ENCODE measurements around the gene CTU1. TPM values are rescaled to one million over a fixed set of nuclear protein-coding genes. Genes with fewer than 3 reads are reported as not detected.

Gene CTU1
- polyA plus RNA-seq, 4 donors = 2.8 to 4.7 (median 3.8) TPM

DNA sequence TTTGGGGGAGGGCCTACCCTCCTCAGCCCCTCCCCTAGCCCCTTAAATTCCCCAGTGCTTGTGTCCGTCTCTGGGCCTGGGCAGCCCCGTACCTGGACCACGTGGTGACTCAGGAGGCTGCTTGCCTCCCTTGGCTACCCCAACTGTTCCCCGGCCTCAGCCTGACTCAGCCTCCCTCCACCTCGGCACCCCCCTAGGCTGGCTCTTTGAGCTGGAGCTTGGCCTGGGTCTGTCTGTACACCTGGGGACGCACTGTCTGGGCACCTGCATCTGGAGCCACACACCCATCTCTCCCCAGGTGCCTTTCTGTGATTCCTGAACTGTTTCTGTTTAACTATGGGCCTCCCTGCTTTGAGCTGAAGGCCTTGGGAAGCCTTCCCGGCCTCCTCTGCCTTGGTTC, 23.7 kb downstream of the CTU1 start:
- DNase-seq (ENCODE audit: low read depth in 4 of 4, low spot score in 2 of 4) = no peak

DNA sequence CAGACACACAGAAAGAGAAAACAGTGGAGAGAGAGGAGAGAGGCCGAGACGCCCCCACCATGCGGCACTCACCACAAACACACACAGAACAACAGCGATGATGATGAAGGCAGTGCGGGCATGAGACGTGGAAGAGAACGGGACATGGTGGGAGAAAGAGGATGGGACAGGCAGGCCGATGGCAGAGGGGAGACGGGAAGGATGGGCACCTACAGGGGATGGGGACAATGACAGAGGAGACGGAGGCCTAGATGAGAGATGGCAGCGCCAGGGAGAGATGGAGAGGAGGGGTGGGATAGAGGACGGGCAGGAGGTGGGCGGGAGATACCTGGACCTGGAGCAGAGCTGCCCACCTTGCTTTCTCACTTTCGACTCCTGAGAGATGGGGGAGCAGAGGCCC, 24.4 kb downstream of the CTU1 start:
- DNase-seq (ENCODE audit: low read depth in 4 of 4, low spot score in 2 of 4) = no peak

DNA sequence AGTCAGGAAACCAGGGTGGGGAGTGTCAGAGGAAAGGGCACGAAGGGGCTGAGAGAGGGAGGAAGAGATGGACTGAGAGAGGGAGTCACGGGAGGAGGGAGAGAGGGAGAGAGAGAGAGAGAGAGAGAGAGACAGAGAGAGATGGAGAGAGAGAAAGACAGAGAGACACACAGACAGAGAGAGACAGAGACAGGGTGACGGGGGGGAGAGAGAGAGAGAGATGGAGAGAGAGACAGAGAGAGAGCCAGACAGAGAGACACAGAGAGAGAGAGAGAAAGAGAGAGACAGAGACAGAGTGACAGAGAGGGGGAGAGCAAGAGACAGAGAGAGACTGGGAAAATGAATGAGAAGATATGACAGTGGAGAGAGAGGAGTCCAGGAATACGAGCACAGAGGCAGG, 25.0 kb downstream of the CTU1 start:
- DNase-seq (ENCODE audit: low read depth in 4 of 4, low spot score in 2 of 4) = no peak

DNA sequence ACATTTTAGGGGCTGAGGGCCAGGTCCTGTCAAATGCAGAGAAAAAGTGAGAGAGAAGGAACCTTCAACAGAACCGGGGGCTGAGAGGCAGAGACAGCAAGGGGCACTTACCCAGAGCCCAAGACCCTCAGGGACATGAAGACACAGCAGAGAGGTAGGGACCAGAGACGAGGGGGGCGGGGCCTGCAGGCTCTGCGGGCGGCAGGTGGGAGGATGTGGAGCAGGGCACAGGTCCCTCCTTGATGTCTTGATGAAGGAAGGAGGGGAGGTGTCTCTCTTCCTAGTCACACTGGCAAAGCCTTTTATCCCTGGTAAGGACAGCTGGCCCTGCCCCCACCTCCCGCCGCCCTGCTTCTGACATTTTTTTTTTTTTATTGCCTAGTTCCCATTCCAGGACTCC, 25.6 kb downstream of the CTU1 start, which contains the start of gene KLK14:
Gene KLK14, minus strand, starts transcription at position 277 of the 400 bp plus-strand sequence. Its CDS starts 273 bp downstream, at position 4.
- DNase-seq (ENCODE audit: low read depth in 4 of 4, low spot score in 2 of 4) = no peak

DNA sequence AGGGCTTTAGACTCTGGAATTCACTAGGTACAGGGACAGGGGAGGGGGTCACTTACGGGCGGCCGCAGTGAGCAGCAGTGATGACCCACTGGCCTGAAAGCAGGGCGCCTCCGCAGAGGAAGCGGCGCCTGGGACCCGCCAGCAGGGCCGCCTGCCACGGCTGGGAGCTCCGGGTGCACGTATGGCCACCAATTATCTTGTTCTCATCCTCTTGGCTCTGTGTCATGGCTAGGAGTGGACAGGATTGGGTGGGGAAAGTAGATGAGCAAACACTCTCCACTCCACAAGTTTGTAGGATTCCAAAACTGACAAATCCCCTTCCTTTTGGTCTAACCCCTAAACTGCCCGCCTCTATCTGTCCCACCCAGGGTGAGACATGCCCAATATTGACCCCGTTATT, 26.7 kb downstream of the CTU1 start:
- DNase-seq (ENCODE audit: low read depth in 4 of 4, low spot score in 2 of 4) = no peak

DNA sequence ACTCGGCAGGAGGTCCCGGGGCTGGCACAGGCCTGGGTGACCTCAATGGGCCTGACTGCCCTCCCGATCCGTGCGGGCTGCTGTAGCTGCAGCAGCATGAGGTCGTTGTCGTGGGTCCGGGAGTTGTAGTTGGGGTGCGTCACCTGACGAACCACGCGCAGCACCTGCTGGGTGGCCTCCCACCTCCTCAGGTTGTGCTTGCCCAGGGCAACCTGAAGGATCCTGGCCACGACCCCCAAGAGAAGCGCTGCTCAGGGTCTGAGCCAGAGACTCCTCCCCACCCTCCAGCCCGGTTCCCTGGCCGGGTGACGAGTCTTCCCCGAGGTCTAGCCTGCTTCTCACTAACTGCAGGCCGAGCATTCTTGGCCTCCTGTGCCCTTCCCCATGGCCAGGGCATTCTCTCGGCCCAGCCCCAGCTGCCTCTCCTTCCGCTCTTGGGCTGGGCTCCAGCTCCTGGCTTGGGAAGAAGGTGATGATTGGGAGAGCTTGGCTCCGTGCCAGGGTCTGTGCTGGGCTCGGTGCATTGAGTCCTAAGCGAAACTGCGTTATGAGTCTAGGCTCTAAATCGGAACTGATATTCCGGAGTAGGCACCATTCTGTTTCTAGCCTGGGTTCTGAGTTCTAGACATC, 28.6 kb downstream of the CTU1 start:
- DNase-seq (ENCODE audit: low read depth in 4 of 4, low spot score in 2 of 4) = no peak

DNA sequence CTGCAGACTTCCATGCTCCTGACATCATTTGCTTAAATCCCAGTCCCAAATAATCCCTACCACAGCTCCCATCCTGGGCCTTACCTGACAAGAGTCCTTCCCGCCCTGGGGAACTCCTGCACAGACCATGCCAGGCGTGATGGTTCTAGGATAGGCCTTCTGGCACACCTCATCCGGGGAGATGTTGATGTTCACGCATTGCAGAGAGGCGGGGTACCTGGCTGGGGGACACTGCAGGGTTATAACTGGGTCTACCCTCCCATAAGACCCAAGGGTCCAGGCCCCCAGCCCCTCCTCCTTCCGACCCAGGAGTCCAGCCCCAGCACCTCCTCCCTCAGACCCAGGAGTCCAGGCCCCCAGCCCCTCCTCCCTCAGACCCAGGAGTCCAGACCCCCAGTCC, 29.5 kb downstream of the CTU1 start:
- DNase-seq (ENCODE audit: low read depth in 4 of 4, low spot score in 2 of 4) = no peak

DNA sequence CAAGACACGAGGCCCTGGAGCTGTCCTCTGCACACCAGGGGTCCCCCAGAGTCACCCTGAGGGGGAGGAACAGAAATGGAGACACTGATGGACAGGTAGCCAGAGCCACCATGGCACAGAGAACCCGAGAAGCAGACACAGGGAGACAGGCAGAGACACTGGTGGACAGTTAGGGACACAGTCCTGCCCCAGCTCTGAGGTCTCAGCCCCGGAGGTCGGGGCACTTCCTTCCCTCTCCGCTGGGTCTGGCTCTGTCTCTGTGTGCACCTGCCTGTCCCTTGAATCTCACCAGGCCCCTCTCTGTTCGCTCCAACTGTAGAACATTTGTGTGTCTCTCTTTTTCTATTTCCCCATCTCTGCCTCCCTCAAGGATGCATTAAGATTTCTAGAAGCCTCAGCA, 30.1 kb downstream of the CTU1 start:
- DNase-seq (ENCODE audit: low read depth in 4 of 4, low spot score in 2 of 4) = no peak

DNA sequence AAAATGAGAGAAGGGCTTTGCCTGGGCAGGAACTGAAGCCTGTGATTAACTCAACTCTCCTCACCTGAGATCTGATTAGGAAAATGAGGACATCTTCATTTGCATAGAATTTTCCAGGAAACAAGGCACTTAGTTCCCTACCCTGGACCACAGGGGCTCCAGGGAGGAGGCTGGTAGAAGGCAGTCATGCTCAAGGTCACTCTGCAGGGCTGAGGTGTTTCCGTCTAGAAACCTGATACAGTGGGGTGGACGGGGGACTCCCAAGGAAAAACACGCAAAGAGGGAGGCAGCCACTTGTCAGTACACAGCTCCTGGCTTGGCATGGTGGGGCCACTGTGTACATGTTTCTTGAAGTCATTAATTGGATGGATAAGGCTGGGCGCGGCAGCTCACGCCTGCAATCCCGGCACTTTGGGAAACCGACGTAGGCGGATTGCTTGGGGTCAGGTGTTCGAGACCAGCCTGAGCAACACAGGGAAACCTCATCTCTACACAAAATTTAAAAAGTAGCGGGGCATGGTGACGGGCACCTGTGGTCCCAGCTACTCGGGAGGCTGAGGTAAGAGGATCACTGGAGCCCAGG, 31.5 kb downstream of the CTU1 start:
- DNase-seq (ENCODE audit: low read depth in 4 of 4, low spot score in 2 of 4) = no peak

DNA sequence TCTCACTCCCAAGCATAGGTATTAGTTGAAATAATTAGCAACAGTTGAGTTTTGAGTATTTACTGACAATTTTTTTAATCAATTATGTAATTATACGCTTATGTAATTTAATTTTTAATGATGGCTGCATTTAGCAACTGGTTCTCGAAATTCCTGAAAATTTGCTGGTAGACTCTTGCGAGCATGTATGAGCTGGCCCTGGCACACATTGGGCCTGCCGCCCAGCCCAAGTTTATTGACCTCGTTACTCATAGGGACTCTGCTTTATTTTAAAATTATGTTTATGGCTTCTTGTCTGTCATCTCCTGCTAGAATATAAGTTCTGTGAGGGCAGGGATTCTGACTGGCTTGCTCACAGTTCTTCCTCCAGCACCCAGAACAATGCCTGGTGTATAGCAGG, 32.2 kb downstream of the CTU1 start:
- DNase-seq (ENCODE audit: low read depth in 4 of 4, low spot score in 2 of 4) = no peak

DNA sequence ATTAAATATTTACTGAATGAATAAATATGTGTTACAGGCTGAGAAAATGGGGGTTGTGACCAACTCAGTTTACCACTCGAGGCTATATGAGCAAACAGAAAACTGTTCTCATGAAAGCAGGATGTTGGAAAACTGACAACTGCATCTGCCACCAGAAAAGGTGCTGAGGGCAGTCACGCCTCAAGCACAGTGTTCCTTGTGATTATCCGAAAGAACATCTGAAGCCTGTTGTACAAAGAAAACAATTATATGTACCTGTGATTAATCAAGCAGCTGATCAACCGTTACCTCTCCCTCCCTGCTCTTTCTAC, 37.2 kb downstream of the CTU1 start:
- DNase-seq (ENCODE audit: low read depth in 4 of 4, low spot score in 2 of 4) = no peak

DNA sequence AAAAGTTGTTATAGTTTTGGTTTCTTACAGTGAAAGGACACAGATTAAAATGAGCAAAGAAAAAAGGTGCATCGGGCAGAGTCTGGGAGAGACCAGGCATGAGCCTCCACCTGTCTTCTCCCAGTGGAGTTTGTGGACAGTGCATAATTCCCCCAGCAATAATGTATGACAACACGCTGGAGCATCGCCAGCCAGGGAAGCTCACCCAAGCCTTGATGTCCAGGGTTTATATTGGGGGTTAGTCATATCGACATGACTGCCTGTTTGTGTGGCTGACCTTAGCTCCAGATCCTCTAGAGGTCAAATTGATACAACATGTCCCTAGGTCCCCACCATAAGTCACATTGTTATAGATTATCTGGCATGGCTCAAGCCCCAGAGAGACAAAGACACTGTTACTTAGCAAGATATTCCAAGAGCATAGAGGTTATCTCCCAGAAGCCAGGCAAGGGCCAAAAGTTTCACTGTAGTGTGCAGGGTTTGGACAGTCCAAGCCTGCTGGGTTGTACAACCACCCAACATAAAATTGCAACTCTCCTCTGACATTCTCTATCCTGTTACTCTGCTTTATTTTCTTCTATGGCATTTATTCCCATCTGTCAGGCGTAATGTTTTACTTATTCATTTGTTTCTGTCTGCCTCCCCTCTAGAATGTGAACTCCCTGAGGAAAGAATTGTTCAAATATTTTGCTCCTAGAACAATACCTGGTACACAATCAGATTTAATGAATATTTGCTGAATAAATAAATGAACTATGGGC, 37.7 kb downstream of the CTU1 start:
- no peak for DNase-seq (ENCODE audit: low read depth in 4 of 4, low spot score in 2 of 4)

DNA sequence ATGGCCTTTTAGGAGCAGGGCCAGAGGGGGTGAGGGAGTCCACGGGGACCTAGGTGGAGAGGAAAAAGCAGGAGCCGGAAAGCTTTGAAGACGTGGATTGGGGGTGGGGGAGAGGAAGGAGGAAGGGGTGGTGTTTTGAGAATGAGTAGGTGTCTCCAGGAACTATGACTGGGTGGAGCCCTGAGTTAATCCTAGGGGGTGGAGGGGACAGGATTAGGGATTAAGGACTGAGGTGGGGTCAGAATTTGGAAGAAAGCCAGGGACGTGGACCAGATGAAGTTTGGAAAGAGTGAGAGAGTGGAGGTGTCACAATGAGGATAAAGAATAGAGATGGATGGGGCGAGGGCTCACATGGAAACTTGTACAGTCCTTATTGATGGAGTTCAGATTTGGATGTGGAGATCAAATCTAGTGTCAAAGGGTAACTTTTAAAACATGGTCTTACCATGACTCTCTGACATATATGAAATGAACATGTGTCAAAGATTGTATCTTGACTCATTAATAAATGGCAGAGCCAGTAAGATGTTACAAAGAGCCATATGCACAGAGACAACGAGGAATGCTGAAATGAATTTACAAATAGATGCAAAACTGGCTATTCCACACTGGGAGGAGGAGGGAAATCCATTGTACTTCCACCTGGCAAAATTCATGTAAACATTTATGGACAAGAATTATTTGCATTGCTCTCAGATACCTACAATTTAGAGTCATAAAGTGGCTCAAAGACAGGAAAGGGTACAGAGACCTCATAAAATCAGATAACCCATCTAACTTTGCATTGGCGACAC, 41.6 kb downstream of the CTU1 start:
- no peak for DNase-seq (ENCODE audit: low read depth in 4 of 4, low spot score in 2 of 4)

DNA sequence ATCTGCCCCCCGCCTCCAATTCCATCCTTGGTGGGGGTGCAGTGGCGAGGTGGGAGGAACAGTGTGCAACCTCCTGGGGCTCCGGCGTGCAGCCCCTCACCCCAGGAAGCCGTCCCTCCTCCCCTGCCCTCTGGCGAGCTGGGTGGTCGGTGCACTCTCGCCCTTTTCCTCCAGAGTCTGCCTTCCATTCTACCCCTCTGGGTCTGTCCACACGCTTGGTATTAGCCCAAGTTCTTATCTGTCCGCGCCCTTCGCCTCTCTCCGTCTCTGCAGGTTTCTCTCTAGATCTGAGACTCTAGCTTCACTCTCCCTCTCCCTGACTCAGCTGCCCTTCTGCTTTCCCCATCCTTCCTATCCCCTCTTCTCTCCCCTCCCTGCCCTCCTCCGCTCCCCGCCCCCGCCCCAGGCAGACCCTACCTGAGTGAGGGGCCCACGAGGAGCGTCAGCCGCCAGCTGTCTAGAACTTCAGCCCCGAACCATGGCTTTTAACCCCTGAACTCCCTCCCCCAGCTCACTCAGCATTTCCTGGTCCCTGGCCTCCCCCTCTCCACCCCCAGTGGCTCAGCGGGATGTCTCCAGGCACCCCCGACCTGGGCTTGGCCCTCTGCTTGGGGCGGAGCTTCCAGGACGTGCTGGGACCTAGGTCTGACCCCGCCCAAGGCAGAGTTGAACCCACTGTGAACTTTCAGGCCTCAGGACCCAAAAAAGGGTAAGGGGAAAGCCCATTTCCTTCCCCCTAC, 42.8 kb downstream of the CTU1 start:
- no peak for DNase-seq (ENCODE audit: low read depth in 4 of 4, low spot score in 2 of 4)

DNA sequence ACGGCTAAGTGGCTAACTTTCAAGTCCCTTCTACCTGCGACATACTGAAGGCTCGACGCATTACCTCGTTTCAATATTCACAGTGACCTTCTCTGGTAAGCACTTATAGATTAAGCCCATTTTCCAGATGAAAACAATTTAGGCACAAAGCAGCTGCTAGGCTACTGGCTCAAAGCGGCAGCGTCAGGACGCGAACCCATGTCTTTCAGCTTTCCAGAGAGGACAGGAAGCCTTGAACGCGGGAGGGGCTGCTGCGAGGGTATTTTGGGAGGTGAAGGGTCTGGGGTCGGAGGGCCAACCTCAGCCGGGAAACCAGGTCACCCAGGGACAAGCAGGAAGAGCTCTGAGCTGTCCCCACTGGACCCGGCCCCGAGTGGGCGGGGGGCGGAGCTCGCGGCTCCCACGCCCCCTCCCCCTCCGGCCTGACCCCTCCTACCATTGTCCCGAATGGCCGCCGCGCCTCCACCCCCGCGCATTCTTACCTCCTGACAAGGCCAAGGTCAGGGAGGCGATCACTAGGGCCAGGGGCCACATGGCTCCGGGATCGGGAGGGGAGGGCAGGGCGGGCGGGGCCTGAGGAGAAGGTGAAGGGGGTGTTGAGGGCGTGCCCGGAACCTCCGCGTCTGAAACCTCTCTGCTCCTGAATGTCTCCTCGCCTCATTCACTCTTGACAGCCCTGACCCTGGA, 43.5 kb downstream of the CTU1 start, which contains the start of gene KLK13:
Gene KLK13, minus strand, starts transcription at position 559 of the 687 bp plus-strand sequence. Its CDS starts 25 bp downstream, at position 534.
- no peak for DNase-seq (ENCODE audit: low read depth in 4 of 4, low spot score in 2 of 4)

DNA sequence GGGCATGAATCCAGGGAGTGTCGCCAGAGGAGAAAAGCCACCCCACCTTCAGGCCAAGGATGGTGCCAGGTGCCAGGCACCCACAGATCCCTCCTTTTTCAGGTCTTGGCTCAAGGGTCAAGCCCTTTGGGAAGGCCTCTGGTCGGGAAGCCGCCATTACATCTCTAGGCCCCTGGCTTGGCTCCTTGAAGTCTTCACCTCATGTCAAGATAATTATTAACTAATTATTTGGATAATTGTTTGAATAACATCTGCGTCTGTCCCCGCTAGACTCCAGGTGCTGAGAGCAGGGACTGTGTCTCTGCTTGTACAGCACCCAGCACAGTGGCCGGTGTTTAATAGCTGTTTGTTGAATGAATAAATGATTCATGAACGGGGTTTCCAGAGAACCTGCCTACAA, 44.5 kb downstream of the CTU1 start:
- DNase-seq (ENCODE audit: low read depth in 4 of 4, low spot score in 2 of 4) = no peak

DNA sequence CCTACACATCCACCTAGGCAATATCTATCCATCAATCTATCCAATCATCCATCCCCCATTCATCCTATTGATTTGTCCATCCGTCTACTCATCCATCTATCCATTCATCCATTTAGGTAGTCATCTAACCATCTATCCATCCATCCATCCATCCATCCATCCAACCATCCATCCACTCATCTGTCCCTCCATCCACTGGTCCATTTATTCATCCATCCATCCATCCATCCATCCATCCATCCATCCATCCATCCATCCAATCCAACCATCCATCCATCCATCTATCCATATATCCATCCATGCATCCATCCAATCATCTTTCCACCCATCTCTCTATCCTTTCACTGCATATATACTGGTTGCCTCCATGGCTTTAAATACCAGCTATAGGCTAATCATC, 47.2 kb downstream of the CTU1 start:
- DNase-seq (ENCODE audit: low read depth in 4 of 4, low spot score in 2 of 4) = no peak

DNA sequence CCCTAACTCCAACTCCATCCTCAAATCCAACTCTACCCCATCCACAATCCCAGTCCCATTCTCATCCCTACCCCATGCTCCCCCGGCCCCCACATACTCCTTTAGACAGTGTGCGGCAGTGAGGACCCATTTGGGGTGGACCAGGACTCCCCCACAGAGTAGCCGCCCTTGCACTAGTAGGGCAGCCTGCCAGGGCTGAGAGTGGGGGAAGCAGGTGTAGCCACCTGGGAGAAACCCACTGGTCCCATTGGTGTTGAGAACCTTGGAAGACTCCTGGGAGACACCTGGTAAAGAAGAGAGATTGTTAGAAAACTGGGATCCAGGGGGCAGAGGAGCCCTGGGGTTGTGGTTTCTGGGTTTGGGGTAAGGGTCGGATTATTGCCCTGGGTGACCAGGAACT, 47.9 kb downstream of the CTU1 start:
- DNase-seq (ENCODE audit: low read depth in 4 of 4, low spot score in 2 of 4) = no peak

DNA sequence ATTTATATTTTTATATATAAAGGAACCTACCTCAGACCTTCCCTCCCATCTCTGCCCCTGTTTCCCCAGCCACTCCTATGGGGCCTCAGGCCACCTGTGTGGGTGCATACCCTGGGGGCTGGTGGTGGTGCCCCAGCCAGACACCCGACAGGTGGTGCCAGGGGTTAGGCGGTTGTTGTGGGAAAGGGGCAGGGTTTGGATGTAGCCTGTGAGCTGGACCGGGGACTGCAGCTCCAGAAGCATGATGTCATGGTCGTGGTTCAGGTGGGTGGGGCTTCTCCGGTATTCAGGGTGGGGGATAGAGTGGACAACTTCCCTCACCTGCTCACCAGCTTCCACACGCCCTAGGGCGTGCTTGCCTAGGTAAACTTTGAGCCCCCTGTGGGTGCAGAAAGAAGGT, 48.5 kb downstream of the CTU1 start:
- DNase-seq (ENCODE audit: low read depth in 4 of 4, low spot score in 2 of 4) = no peak

DNA sequence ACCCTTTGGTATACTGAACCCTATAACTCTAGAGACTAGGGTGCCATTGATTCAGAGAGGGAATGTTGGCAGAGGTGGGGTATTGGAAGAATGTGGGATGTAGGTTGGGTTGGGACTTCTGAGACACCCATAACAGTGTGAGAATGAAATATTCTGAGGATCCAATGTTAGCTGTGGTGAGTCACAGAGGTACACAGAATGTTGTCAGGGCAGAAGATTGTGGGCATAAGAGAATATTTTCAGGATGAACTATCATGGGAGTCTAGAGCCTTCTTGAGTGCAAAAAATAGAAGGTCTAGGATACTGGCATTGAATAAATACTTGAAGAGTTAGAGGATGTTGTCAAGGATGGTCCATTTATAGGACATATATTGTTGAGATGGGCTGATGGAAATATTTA, 52.3 kb downstream of the CTU1 start:
- no peak for DNase-seq (ENCODE audit: low read depth in 4 of 4, low spot score in 2 of 4)

All from left renal cortex interstitium (tissue), 4 donors.